GM23248 (cell line): ENCODE results near the gene UMAD1.

ENCODE experiments used
- EZH2 ChIP-seq: fragments of 200-600 bp; sonication (generic); IDR thresholded peaks from 2 replicates; pipeline ENCODE4 v1.6.1; 2018; ENCODE audit warnings: antibody characterized with exemption, mild to moderate bottlenecking; ENCODE audit not compliant: insufficient read depth, poor library complexity, severe bottlenecking
- EZH2phosphoT487 ChIP-seq: fragments of 200-600 bp; sonication (generic); IDR thresholded peaks from 2 replicates; pipeline ENCODE4 v1.6.1; 2018; ENCODE audit warnings: antibody characterized with exemption, moderate library complexity, mild to moderate bottlenecking, low read depth; ENCODE audit not compliant: insufficient read depth

DNA sequence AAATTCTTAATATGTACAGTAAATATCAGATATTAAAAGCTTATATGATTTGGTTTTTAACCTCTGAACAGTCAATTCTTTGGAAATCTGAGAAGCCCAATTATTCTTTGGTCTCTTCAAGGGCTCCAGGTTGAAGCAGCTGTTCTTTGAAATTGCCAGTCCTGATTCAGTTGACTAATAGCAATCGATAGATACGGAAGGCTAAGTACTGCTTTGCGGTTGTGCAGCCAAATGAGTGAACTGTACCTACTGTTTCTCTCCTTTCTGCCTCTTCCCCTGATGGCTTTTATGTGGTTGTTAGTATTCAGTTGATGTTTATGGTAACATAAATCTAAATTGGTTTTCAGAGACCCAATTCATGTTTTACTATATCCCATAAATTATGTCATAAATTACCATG lies 181.0 kb downstream of the UMAD1 start:
- no peak for TF ChIP-seq EZH2
- no peak for TF ChIP-seq EZH2phosphoT487
